ENCODE measurements around the gene CDC7. TPM values are rescaled to one million over a fixed set of nuclear protein-coding genes. Genes with fewer than 3 reads are reported as not detected.
A peak's percentile ranks its signal among the peaks of the same experiment; 100 is the strongest.
"Not testable (repeated sequence)": the region's sequence is repeated elsewhere in the genome, so short reads cannot be mapped to it uniquely, and the experiment has no call there.

CDC7 gene
- total RNA-seq, 1 donor from 2014 or later, result 4.5 TPM

DNA sequence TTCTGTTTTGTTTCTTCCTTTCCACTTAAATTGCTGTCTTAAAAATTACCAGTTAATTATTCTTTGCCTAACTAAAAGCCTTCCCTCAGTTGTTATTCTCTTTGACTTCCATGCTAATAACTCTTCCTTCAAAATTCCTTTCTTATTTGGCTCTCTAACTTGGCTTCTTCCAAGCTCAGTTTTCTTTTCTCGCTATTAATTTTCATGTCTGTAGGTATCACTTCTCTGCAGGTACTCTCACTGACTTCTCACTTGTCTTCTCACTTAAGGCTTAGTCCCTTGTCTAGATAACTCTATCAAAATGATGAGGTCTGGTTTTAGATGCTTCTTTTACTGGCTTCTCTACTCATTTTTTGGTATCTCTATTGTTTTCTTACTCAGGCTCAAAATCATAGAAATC, 10.1 kb downstream of the CDC7 start:
- no peak for DNase-seq (ENCODE audit: low read depth in 2 of 2)

DNA sequence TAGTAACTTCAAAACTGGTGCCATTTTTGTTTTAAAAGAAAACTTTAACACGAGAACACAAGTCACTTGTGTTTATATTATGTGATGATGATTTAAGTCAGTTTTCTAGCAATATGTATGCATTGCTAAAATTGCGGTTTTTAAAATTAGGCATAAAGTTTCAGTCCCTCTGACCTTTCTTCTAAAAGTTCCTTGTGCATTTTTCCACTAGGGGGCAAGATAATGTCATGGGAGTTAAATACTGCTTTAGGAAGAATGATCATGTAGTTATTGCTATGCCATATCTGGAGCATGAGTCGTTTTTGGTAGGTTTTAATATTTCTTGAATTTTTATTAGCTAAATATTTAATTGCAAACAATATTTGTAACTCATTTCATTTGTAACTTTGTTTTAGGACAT, 10.7 kb downstream of the CDC7 start:
- DNase-seq (ENCODE audit: low read depth in 2 of 2), result peak; percentile 37 to 51

DNA sequence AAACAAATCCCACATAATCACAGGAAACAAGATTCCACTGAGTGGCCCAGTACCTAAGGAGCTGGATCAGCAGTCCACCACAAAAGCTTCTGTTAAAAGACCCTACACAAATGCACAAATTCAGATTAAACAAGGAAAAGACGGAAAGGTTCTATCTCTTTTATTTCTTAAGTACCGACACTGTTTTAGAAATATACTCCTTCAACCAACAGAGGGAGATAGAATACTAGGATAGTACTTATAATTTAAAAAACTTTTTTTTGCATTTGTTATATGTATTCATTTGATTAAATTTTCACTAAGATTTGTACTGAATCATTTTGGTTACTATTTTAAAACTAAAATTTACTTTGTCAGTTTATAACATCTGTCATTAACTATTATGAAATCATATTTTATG, 12.5 kb downstream of the CDC7 start:
- DNase-seq (ENCODE audit: low read depth in 2 of 2), result peak in 1 of 2 donors; percentile 26

DNA sequence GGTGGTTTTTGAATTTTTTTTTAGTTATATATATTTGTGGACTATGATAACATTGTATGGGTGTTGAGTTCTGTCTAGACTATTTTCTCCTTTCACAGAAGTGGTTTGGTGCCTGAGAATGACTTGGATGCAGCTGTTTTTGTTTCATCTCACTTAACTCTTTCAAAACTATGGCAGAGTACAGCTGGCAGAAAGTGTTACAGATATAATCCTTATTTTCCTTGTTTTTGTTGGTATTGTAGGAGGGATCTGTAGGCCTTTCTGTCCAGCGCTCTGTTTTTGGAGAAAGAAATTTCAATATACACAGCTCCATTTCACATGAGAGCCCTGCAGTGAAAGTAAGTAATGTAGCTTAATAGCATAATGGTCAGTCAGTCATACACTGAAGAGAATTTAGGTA, 13.1 kb downstream of the CDC7 start:
- DNase-seq (ENCODE audit: low read depth in 2 of 2), result no peak

DNA sequence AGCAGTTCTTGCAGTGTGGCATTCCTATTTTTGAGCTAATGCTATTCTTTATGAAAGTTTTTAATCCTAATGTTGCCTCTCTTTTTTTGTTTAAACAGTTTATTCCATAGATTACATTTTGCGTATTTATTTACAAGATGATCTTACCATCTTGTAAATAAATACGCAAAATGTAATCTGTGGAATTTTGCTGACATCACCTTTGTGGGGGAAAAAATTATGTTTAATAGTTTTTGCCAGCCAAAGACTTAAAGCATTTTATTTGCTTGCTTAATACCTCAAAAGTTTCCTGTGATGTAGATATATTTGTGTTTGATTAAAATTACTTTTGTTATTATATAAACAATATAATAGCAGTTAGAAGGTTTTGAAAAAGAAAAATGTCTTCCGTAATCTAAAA, 15.3 kb downstream of the CDC7 start:
- no peak for DNase-seq (ENCODE audit: low read depth in 2 of 2)

DNA sequence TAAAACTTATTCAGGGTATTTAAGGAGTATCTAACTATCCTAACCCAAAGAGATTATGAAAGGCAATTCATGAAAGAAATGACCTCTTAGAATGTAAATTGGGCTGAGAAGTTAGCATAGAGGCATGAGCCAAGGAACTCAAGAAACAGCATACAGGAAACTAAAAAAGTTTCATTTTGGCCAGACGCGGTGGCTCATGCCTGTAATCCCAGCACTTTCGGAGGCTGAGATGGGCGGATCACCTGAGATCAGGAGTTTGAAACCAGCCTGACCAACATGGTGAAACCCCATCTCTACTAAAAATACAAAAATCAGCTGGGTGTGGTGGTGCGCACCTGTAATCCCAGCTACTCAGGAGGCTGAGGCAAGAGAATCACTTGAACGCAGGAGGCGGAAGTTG, 16.0 kb downstream of the CDC7 start:
- not testable (repeated sequence) for DNase-seq (ENCODE audit: low read depth in 2 of 2)

DNA sequence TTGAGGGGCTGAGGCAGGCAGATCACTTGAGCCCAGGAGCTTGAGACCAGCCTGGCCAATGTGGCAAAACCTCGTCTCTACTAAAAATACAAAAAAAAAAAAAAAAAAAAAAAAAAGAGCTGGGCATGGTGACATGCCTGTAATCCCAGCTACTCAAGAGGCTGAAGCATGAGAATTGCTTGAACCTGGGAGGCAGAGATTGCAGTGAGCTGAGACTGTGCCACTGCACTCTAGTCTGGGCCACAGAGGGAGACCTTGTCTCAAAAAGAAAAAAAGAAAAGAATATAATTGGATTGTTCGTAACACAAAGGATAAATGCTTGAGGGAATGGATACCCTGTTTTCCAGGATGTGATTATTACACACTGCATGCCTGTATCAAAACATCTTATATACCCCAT, 18.5 kb downstream of the CDC7 start:
- DNase-seq (ENCODE audit: low read depth in 2 of 2), result not testable (repeated sequence)

DNA sequence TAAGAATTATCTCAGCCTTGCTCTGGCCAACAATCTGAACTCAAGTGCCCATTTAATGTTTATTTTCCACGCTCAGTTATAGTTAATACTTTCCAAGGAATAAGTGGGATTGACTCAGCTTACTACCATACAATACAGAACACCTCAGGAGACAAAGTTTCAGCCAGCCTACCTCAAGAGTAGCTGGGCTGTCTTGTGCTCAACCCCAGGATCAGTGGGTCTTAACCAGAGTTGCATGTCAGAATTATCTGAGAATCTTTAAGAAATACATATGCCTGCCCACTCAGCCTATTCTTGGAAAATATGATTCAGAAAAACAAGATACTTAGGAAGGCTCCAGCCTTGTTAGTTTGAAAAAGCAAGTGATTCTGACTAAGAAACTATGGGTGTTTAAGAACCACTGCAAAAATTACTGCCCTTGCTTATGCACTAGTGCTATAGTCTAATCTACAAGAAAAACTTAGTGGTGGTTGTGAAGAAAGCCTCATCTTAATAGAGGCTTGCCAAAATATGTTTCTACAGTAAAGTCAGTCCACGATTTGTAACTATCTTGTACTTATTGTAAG, 20.4 kb downstream of the CDC7 start:
- no peak for DNase-seq (ENCODE audit: low read depth in 2 of 2)

DNA sequence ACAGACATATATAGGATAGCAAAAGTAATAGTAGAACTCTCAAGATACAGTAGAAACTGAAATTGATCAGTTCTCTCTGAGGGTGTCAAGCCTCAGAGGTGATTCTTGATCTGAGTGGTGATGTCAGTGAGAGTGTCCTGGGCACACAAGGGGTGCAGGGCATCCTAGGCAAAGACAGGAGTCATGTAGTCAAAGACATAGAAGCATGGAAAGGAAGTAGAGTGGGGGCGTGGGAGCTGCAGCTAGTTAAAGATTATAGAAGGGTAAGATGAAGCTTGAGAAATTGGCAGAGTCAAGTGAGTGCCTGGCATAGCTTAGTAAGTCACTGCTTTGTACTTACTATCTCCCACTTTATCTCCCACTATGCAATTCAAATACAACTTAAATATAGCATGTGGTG, 22.8 kb downstream of the CDC7 start:
- no peak for DNase-seq (ENCODE audit: low read depth in 2 of 2)

DNA sequence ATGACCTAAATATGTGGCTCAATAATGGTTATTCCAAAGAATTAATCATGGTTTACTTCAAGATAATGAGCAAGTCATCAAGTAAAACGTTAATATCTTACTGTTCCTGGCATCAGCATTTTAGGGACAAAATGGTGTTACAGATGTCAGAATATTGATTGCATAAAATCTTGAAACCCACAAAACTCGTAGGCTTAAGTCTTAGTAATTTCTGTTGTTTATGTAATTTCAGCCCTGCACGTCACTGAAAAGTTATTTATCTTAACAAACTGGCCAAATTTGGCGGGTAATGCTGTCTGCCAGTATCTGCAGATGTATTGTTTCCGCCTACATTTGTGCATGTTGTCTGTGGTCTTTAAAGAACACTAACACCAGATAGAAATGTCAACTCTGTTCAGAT, 25.8 kb downstream of the CDC7 start:
- no peak for DNase-seq (ENCODE audit: low read depth in 2 of 2)

DNA sequence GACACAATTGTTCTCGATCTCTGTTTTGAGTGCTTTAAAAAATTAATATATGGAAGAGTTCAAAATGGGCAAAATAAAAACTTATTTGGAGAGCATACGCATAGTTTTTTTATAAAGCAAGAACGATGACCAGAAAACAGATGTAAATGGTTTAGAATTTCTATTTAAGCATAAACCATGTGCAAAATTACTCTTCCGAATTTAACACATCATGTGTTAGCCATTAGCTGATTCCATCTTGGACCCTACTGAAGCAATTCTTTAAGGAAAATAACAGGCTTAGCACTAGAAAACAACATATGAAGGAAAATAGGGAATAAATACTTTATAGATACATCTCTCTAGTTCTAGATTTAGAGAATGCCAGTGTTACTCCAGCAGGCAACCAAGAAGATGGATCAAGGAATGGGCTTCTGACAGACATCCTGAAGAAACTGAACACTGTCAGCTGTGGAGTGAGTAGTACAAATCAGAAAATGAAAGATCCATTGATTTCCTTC, 26.7 kb downstream of the CDC7 start:
- DNase-seq (ENCODE audit: low read depth in 2 of 2), result no peak

DNA sequence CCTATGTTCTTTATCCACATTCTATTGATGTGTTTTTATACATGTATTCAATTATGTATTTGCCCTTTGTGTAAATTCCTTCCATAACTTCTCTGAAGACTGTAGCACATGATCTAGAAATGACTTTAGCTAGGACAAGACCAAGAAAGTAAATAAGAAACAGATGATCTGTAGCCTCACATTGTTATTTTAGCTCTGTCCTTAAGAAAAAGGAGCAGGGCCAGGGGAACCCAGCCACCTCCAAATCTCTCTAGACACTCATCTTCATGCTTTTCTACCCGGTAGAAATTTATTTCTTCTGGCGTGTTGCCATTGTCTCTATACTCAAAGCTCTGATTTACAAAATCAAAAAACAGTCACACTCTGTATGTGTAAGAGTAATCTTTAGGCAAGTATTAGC, 27.1 kb downstream of the CDC7 start:
- DNase-seq (ENCODE audit: low read depth in 2 of 2), result no peak

DNA sequence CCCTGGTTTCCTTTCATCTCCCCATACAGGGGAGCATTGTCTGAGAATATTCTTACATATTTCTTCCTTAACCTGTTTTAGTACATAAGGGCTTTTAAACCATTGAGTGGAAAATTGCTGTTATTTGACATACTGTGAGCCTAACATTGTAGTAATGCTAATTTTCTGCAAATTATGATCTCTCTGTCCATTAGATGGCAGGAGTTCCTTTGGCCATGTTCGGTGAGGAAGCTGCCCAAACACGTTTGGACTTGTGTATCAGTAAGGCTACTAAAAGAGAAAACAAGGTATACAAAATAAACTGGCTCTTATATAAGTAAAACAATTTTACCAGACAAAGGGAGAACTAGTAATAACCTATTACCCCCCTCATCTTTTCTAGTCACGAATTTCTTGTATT, 29.2 kb downstream of the CDC7 start:
- DNase-seq (ENCODE audit: low read depth in 2 of 2), result peak in 1 of 2 donors; percentile 29

DNA sequence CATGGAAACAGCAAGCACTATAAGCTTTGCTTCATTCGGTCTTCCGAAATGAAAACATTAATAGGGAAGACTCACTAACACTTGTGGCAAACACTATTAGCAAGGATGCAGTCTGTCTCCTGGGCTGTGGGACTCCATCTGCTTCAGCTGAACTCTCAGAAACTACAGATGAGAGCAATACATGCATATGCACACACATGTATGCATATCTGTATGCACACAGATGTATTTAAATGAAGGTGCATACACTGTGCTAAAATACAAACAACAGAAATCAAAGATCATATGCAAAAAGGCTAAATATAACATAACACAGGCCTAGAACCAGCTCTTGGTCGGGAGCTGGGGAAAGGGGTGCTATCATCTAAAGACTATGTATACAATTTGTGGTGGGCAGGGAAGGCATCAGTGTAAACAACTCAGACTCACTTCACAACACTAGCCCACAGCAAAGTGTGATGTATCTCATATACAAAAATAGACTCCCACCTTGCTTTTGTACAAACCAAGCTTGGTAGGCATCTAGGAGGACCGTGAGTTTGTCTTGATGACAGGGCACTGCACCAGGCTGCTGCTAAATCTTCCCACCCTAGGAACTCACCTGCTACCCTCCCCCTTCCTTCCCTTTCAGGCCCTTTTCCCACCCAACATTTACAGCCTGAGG, 32.8 kb downstream of the CDC7 start:
- DNase-seq (ENCODE audit: low read depth in 2 of 2), result no peak

DNA sequence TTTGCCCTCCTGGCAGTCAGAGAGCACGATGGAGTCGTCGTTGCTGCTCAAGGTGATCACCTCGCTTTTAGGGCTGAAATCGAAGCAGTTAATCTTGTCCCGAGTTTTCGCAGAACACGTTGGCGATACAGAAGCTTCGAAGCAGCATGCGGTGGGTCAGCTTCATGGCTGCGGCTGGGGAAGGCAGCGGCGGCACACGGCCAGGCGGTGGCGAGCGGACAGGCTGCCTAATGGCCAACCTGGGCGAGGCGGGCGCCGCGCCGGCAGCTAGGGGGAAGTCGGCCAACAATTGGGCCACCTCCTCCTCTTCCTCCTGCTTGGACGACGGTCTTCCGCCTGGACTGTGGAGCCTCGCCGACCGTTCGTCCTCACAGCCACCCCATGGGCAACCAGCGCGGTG, 34.8 kb downstream of the CDC7 start:
- DNase-seq (ENCODE audit: low read depth in 2 of 2), result no peak

DNA sequence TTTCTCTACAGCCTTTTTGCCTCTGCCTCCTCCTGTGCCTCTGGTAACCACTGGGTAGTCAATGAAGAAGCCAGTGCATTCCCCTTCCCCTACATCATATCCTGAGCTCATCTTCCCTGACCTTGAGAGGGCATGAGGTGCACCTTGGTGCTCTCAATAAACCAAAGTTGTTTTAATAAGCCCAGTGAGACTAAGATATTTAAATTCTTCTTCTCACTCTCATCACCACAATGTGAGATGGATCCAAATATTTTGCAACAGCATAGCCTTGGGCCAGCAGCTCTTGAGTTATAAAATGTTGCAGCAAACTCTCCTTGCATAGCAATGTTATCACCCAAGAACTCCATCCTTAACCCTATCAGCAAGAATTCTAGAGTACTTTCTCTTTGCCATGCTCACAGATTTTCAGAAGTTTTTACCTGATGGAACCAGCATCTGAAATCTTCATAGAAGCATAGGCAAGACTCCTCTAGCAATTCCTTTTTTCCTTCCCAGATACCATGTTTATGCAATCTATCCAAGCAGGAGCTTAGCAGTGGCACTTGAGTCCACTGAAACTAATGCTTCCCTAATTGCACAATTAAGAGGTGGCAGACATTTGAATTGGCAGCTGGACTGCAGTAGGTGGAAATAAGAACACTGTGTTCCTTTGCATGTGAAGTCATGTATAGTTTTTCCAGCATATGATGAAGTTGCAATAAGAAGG, 36.8 kb downstream of the CDC7 start:
- no peak for DNase-seq (ENCODE audit: low read depth in 2 of 2)

DNA sequence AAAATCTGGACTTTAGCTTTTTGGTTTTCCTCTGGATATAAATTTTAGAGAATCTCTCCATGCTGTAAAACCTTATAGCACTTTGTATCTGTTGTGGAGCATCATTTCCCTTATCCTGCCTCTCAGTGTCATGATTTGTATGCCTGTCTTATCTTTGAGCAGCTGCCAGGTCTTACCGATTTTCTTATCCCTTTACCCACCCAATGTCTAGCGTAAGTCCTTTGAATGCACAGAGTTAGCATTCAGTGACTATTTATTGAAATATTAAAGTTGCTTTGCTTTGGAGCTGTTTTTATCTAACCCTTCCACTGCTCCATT, 37.3 kb downstream of the CDC7 start:
- DNase-seq (ENCODE audit: low read depth in 2 of 2), result no peak

DNA sequence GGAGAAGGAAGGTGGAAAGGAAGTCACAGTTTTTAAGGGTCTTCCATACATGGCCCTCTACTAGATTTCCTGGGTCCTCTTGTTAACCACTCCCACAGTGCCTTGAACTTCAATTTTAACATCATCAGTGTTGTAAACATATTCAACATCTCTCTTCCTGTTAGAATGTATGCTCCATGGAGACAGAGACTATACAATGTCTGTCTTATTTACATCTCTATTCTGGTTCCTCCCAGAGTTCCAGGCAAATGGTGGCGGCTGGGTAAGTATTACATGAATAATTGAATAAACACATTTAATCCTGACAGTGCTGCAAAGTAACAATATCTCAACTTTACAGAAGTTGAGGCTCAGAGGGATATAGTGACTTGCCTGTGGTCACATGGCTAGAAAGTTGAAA, 40.3 kb downstream of the CDC7 start:
- no peak for DNase-seq (ENCODE audit: low read depth in 2 of 2)

DNA sequence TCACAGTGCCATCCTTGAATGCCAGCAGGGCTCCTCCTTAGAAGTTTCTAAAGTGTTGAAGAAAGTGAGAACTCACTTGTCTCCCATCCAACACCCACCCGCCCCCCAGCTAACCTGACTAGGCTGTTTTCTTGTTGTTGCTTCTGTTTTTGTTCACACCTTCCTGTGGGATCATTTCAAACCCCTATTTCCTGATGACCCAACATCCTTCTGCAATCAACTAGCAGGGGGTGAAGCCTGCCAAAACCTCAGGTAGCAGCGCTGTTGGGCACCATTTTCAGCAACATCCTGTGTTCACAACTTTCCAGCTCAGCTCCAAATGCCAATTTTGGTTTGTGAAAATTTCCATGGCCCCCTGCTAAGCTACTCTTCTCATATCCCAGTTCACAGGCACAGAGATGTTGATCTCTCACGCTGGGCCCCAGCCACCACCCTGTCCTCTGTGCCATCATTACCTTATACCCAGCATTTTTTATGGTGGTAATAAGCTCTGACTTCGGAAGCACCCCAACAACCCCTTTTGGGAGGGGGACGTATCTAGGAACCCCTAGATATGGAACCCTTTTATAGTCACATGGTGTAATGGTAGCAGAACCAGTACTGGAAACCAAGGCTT, 41.4 kb downstream of the CDC7 start:
- DNase-seq (ENCODE audit: low read depth in 2 of 2), result peak in 1 of 2 donors; percentile 45

DNA sequence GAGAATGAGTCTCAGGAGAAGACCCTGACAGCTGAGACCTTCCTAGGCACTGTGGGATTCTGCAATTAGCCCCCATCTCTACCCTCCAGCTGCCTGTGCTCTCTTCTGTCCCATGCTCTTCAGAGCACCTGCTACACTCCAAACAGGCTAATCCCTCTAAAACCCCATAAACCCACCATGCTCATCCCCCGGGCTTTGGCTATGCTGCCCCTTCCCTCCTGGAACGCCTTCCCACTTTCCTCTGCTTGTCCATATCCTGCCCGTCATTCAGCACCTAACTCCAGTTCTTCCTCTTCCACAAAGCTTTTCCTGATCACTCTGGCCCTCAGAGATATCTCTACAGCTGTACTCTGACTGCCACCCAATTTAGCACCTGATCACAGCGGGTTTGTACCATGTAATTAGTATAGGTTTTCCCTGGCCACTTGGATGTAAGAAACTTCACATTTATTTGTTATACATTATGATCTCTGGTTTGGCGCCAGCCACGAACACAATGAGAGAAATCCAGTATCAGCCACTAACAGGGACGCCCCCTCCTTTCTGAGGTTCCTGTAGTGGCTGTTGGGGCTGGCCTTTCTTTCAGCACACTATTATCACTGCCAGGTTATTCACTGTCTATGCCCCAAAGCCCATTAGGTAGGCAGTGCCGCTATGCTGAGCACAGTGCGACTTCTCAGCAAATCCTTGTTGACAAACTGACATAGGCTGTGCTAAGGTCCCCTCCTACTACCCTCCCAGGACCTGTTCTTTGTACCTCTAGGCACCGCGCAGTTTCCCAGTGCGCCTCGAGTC, 45.1 kb downstream of the CDC7 start:
- no peak for DNase-seq (ENCODE audit: low read depth in 2 of 2)

DNA sequence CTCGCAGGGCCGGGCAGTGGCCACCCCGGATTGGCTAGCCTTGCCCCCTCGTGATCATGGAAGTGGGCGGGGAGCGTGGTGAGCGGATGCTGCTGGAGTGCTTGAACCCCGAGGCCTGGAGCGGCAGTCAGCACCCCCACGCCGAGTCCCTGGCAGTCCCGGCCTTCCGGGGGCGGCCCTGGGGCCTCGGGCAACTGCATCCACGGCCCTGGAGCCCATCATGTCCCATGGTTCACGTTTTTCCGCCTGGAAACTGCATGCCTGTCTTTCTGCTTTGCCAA, 45.6 kb downstream of the CDC7 start:
- DNase-seq (ENCODE audit: low read depth in 2 of 2), result no peak

DNA sequence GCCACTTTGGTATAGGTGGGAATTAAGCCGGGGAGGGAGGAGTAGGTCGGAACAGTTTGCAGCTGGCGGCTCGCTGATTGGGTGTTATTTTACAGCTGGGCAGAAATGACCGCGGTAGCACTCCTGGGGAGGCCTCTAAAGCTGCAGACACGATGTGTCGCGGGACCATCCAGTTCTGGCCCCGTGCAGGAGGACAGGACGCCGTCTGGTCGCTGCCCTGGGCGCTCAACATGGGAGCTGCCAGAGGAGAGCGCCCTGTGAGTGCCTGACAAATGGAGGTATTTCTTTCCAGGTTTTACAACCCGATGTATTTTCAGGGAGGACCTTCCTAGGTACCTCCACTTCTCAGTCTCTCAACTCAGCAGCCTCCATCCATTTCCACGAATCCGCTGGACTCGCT, 46.2 kb downstream of the CDC7 start:
- DNase-seq (ENCODE audit: low read depth in 2 of 2), result no peak
